ENCODE results near the gene LSM11.

Gene LSM11

DNA sequence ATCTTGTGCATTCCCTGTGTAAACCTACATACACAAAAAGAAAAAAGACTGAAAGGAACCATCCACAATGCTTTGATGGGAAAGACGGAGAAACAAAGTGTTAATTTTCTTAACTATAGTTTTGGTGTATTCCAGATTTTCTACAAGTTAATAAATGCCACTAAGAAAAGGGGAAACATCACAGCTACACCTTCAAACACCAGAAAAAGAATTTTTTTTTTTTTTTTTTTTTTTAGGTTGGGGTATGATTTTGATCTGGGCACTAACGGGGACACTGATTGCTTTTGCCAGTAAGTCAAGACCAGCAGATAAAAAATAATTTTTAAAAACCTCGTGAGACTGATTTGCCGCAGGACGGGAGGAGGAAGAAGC, 12.6 kb upstream of the LSM11 start:
- no peaks in the 10 kb centered on the region for H3K9me3 ChIP-seq (ENCODE audit: low read depth, low read length)
- no peak for TF ChIP-seq FOXP2 (optimal IDR thresholded peaks at IDR 0.05; ENCODE audit: control extremely low read depth, extremely low read length, insufficient read depth)
- no peak for TF ChIP-seq EZH2 (IDR thresholded peaks at IDR 0.05)
- TF ChIP-seq POLR2AphosphoS5 (IDR thresholded peaks at IDR 0.05; ENCODE audit: borderline replicate concordance, low read depth, low read length) = no peak
- H3K4me3 ChIP-seq = peak overlapping the region; percentile 96
- H3K9ac ChIP-seq (ENCODE audit: insufficient read length) = peak overlapping the region; percentile 87
- DNase-seq (ENCODE audit: low read depth, low spot score) = no peak
- H3K27ac ChIP-seq = peak overlapping the region; percentile 85; the same call in 1 of the 2 replicates
- H3K36me3 ChIP-seq (ENCODE audit: insufficient read depth, low read length) = peaks cover 21% of the 10 kb centered on the region

DNA sequence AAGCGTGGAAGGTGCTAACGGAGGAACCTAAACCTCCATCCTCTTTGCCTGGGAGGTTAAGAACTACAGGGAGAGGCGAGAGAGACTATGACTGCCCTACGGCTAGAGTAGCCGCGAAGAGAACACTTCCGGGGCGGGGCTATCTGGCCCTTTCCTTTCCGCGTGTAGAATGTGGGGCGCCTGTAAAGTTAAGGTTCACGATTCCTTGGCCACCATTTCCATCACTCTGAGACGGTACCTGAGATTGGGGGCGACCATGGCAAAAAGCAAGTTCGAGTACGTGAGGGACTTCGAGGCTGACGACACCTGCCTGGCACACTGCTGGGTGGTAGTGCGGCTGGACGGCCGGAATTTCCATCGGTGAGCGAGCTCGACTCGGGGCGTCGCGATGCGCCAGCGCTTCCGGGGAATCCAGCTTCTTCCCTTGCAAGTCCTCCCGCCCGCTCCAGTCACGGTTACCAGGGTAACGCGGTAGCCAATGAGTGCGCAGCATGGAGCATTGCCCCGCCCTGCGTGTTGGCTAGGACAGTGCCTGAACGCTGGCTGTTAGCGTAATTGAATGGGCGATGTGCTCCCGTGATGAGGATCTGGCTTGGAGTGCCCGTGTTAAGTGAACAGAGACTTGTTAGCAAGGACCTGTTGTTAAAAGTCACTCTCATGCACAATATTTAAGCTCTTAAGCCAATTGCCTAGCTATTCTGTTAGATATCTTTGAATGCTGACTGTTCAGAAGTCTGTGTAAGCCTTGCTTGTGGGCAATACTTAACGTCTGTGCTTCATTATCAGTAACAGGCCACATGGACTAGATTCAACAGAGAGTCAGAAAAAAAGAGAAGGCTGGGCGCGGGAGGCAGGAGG, 12.0 kb upstream of the LSM11 start, which contains the start of gene THG1L:
Gene THG1L, plus strand, starts transcription at position 149 of the 858 bp plus-strand sequence. Its CDS starts 21 bp downstream, at position 170.
- TF ChIP-seq POLR2AphosphoS5 (IDR thresholded peaks at IDR 0.05; ENCODE audit: borderline replicate concordance, low read depth, low read length) (peak; percentile 92), EZH2 (IDR thresholded peaks at IDR 0.05) (no peak), FOXP2 (optimal IDR thresholded peaks at IDR 0.05; ENCODE audit: control extremely low read depth, extremely low read length, insufficient read depth) (no peak)
- H3K36me3 ChIP-seq (ENCODE audit: insufficient read depth, low read length) = peaks cover 21% of the 10 kb centered on the region
- peak within 1 kb of the TSS; percentile 96 for H3K4me3 ChIP-seq
- no peaks in the 10 kb centered on the region for H3K9me3 ChIP-seq (ENCODE audit: low read depth, low read length)
- H3K9ac ChIP-seq (ENCODE audit: insufficient read length) = peak within 1 kb of the TSS; percentile 87
- peak; percentile 87 for DNase-seq (ENCODE audit: low read depth, low spot score)
- peak within 1 kb of the TSS; percentile 85; the same call in 1 of the 2 replicates for H3K27ac ChIP-seq

DNA sequence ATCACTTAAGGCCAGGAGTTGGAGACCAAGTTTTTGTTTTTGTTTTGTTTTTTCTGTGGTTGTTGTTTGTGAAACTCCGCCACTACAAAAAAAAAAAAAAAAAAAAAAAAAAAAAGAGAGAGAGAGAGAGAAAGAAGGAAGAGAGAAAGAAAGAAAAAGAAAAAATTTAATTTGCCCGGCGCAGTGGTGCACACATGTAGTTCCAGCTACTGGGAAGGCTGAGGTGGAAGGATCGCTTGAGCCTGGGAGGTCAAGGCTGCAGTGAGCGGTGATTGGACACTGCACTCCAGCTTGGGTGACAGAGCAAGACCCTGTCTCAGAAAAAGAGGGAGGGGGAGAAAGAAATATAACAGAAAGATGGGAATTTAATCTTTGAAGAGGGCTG, 11.4 kb upstream of the LSM11 start:
- TF ChIP-seq POLR2AphosphoS5 (IDR thresholded peaks at IDR 0.05; ENCODE audit: borderline replicate concordance, low read depth, low read length) (no peak), FOXP2 (optimal IDR thresholded peaks at IDR 0.05; ENCODE audit: control extremely low read depth, extremely low read length, insufficient read depth) (no peak), EZH2 (IDR thresholded peaks at IDR 0.05) (no peak)
- Histone ChIP-seq H3K4me3 (peak overlapping the region; percentile 96), H3K9me3 (ENCODE audit: low read depth, low read length) (no peaks in the 10 kb centered on the region), H3K9ac (ENCODE audit: insufficient read length) (peak overlapping the region; percentile 87), H3K27ac (no peak overlapping the region), H3K36me3 (ENCODE audit: insufficient read depth, low read length) (peaks cover 24% of the 10 kb centered on the region)
- DNase-seq (ENCODE audit: low read depth, low spot score) = no peak

DNA sequence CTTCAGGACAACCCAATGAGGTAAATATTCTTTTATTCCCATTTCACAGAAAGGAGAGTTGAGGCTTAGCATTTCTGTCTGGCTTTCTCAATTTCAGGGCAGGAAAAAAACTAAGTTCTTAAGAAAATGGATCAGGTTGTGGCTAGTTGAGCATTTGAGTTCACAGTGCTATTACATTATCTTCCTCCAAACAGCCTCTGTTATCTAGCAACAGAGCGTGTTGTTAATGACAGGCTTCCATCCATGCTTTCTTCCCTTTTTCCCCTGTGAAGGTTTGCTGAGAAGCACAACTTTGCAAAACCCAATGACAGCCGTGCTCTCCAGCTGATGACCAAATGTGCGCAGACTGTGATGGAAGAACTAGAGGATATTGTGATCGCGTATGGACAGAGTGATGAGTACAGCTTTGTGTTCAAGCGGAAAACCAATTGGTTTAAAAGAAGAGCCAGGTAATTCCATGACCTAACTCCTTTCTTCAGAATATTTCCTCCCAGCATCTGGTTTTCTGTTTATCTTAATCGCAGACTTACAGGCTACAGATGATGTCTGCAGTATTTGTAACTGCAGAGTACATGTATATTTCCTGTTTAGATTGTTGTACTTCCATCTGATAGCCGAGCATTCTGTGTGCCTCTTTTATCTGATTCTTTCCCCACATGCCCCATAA, 10.8 kb upstream of the LSM11 start:
- H3K36me3 ChIP-seq (ENCODE audit: insufficient read depth, low read length) = peaks cover 28% of the 10 kb centered on the region
- no peak overlapping the region for H3K27ac ChIP-seq
- DNase-seq (ENCODE audit: low read depth, low spot score) = no peak
- TF ChIP-seq EZH2 (IDR thresholded peaks at IDR 0.05) (no peak), FOXP2 (optimal IDR thresholded peaks at IDR 0.05; ENCODE audit: control extremely low read depth, extremely low read length, insufficient read depth) (no peak), POLR2AphosphoS5 (IDR thresholded peaks at IDR 0.05; ENCODE audit: borderline replicate concordance, low read depth, low read length) (no peak)
- H3K4me3 ChIP-seq = no peak overlapping the region
- H3K9me3 ChIP-seq (ENCODE audit: low read depth, low read length) = no peaks in the 10 kb centered on the region
- H3K9ac ChIP-seq (ENCODE audit: insufficient read length) = no peak overlapping the region

DNA sequence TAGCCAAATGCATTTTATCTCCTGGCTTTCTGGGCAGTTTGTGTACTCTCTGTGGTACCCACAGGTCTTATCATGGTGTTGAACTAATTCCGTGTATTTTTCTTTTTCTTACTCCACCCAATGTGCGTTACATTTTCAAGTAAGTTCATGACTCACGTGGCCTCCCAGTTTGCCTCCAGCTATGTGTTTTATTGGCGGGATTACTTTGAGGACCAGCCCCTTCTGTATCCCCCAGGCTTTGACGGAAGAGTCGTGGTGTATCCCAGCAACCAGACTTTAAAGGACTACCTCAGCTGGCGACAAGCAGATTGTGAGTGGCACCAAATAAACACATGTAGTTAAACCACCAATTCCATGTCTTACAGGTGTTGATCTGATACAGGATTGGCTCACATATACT, 9.1 kb upstream of the LSM11 start:
- H3K4me3 ChIP-seq = no peak overlapping the region
- TF ChIP-seq POLR2AphosphoS5 (IDR thresholded peaks at IDR 0.05; ENCODE audit: borderline replicate concordance, low read depth, low read length) = no peak
- no peak for TF ChIP-seq EZH2 (IDR thresholded peaks at IDR 0.05)
- TF ChIP-seq FOXP2 (optimal IDR thresholded peaks at IDR 0.05; ENCODE audit: control extremely low read depth, extremely low read length, insufficient read depth) = no peak
- H3K36me3 ChIP-seq (ENCODE audit: insufficient read depth, low read length) = peaks cover 42% of the 10 kb centered on the region
- no peaks in the 10 kb centered on the region for H3K9me3 ChIP-seq (ENCODE audit: low read depth, low read length)
- H3K27ac ChIP-seq = no peak overlapping the region
- DNase-seq (ENCODE audit: low read depth, low spot score) = no peak
- no peak overlapping the region for H3K9ac ChIP-seq (ENCODE audit: insufficient read length)

DNA sequence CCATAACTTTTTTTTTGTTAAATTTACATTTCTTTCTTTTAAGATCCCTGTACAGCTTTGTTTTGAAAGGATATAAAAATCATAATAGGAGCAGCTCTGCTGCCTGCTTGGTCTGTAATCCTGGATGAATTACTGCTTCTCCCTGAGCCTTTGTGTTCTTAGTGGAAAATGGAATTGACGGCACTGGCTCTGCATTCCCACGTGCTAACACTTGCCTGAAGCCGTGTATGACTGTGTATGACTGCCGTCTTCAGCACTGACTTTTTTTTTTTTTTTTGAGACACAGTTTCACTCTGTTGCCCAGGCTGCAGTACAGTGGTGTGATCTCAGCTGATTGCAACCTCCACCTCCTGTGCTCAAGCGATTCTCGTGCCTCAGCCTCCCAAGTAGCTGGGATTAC, 7.5 kb upstream of the LSM11 start:
- Histone ChIP-seq H3K36me3 (ENCODE audit: insufficient read depth, low read length) (peaks cover 49% of the 10 kb centered on the region), H3K9me3 (ENCODE audit: low read depth, low read length) (no peaks in the 10 kb centered on the region)

DNA sequence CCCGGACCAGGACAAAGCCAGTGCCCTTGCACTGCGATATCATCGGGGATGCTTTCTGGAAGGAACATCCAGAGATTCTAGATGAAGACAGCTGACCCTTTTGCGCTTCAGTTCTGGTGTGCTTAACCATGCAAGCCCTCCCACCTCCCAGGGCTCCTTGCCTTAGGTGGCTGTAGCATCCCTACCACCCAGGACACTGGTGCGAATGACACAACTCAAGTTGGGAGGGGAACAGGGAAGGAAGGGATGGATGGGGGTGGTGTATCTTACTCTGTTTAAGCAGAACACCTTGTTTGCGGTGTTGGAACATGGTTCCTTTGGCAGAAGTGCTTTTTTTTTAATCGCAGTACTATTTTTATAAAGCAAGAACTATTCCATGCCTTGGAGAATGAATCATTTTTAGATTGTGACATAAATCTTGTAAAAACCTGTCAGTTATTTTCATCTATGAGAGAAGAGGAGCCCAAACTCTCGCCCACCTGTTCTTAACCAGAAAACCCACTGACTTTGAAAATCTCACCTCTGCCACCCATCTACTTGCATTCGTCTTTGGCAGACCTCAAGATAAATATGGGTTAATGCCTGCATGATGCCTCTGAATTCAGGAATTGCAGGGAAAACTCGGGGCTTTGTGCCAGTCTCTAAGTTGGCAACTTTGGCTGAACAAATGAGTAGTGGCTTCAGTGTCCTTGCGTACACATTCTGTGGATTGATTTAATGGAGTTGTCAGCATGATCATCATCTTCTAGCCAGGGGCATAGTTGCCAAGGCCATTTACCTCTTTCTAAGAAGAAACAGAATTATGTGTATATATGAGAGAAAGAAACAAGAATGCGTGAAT, 3.9 kb upstream of the LSM11 start:
- Histone ChIP-seq H3K27ac (no peak overlapping the region), H3K9me3 (ENCODE audit: low read depth, low read length) (no peaks in the 10 kb centered on the region), H3K36me3 (ENCODE audit: insufficient read depth, low read length) (peaks cover 32% of the 10 kb centered on the region), H3K4me3 (no peak overlapping the region), H3K9ac (ENCODE audit: insufficient read length) (no peak overlapping the region)
- no peak for DNase-seq (ENCODE audit: low read depth, low spot score)
- TF ChIP-seq POLR2AphosphoS5 (IDR thresholded peaks at IDR 0.05; ENCODE audit: borderline replicate concordance, low read depth, low read length) (no peak), EZH2 (IDR thresholded peaks at IDR 0.05) (no peak), FOXP2 (optimal IDR thresholded peaks at IDR 0.05; ENCODE audit: control extremely low read depth, extremely low read length, insufficient read depth) (no peak)

More for the DNA sequence above, 7.5 kb upstream of the LSM11 start:
- no peak for DNase-seq (ENCODE audit: low read depth, low spot score)
- H3K27ac ChIP-seq = no peak overlapping the region
- no peak overlapping the region for H3K4me3 ChIP-seq
- no peak overlapping the region for H3K9ac ChIP-seq (ENCODE audit: insufficient read length)
- TF ChIP-seq FOXP2 (optimal IDR thresholded peaks at IDR 0.05; ENCODE audit: control extremely low read depth, extremely low read length, insufficient read depth) (no peak), POLR2AphosphoS5 (IDR thresholded peaks at IDR 0.05; ENCODE audit: borderline replicate concordance, low read depth, low read length) (no peak), EZH2 (IDR thresholded peaks at IDR 0.05) (no peak)

DNA sequence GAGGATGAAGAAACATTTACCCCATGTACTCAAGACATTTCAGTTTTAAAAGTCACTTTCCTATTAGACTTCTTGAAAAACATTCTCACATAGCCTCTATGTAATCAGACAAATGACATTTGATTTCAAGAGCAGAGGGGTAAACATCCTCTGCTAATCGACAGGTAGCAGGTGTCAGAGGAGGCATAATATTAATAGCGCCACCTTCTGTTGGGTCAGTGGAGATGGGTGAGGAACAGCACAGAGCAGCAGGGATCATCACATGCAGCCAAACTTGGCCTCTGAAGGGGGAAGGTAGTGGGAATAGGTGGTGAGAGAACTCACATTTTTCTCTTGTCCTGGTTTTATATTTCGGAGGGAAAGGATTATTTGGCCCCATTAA, 3.3 kb upstream of the LSM11 start:
- Histone ChIP-seq H3K27ac (no peak overlapping the region), H3K36me3 (ENCODE audit: insufficient read depth, low read length) (peaks cover 29% of the 10 kb centered on the region), H3K9me3 (ENCODE audit: low read depth, low read length) (no peaks in the 10 kb centered on the region), H3K4me3 (no peak overlapping the region), H3K9ac (ENCODE audit: insufficient read length) (no peak overlapping the region)
- TF ChIP-seq POLR2AphosphoS5 (IDR thresholded peaks at IDR 0.05; ENCODE audit: borderline replicate concordance, low read depth, low read length) (no peak), EZH2 (IDR thresholded peaks at IDR 0.05) (no peak), FOXP2 (optimal IDR thresholded peaks at IDR 0.05; ENCODE audit: control extremely low read depth, extremely low read length, insufficient read depth) (no peak)
- DNase-seq (ENCODE audit: low read depth, low spot score) = no peak
